ENCODE results near the gene HPCA. TPM values are rescaled to one million over a fixed set of nuclear protein-coding genes. Genes with fewer than 3 reads are reported as not detected.

Gene HPCA
- total RNA-seq, 2 donors from 2014 or later = not detected

DNA sequence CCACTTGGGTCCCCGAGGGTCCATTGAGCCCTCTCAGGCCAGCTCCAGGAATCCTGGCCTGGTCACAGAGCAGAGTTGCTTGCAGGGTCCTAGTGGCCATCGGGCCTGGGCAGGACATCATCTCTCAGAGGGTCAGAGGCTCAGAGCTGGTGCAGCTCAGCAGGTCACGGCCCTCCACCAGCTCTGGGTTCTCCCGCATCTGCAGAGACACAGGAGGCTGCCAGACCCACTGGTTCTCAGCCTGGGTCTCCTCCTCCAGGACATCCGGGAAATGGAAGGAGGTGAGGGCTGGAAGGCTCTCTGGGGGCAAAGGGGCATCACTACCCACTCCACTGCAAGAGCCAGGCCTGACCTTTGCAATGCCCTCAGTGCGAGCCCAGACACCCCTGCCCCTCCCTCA lies 8.4 kb downstream of the HPCA start:
- H3K4me3 ChIP-seq = no peak overlapping the region
- H3K9me3 ChIP-seq = no peaks in the 10 kb centered on the region
- DNase-seq (ENCODE audit: low spot score) (no peak), ATAC-seq (ENCODE audit: insufficient number of reproducible peaks, low FRiP score, low read depth) (no peak)
- H3K36me3 ChIP-seq = no peaks in the 10 kb centered on the region
- H3K27me3 ChIP-seq (replicated peaks; ENCODE audit: insufficient read depth) = no peaks in the 10 kb centered on the region
- peaks cover 0 to 14% of the 10 kb centered on the region in 2 donors for H3K4me1 ChIP-seq (ENCODE audit: control insufficient read depth in 1 of 2, low read depth in 2 of 2)
- H3K27ac ChIP-seq = no peak overlapping the region
- TF ChIP-seq, protein P1, sequence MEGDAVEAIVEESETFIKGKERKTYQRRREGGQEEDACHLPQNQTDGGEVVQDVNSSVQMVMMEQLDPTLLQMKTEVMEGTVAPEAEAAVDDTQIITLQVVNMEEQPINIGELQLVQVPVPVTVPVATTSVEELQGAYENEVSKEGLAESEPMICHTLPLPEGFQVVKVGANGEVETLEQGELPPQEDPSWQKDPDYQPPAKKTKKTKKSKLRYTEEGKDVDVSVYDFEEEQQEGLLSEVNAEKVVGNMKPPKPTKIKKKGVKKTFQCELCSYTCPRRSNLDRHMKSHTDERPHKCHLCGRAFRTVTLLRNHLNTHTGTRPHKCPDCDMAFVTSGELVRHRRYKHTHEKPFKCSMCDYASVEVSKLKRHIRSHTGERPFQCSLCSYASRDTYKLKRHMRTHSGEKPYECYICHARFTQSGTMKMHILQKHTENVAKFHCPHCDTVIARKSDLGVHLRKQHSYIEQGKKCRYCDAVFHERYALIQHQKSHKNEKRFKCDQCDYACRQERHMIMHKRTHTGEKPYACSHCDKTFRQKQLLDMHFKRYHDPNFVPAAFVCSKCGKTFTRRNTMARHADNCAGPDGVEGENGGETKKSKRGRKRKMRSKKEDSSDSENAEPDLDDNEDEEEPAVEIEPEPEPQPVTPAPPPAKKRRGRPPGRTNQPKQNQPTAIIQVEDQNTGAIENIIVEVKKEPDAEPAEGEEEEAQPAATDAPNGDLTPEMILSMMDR (IDR thresholded peaks at IDR 0.05) = no peak

DNA sequence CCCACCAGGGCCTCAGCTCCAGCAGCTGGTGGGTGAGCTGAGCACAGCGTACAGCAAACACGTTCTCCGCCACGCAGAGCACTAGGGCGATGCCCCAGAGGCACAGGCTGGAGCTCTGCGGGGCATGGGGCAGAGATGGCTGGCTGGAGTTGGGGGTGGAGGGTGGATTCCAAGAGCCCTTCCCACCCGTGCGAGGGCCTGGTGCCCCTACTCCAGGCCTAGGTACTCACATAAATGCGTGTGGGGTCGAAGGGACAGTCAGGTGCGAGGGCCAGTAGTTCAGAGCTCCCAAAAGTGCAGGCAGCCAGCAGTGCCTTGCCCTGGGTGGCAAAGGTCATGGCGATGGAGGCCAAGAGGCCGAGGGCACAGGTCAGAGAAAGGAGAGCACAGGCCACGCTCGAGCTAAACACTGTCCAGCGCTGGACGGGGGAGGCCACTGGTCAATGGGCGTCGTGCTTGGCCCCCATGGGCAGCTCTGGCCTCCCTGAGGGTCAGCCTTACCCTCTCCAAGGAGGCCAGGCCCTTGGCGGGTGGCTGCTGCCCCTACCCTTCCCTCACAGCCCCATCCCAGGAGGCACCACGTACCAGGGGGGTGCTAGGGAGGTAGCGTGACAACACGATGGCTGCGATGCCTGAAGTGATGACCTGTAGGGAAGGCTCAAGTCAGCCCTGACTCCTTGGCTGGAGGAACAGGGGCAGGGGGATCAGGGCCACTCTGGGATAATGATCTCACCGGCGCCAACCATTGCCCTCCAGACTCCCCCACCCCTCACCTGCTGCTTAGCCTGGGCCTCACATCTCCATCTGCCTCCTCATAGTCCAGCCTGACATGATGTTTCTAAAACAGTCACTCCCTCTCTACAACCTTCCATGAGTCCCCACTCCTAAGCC lies 9.3 kb downstream of the HPCA start:
- Histone ChIP-seq H3K27ac (no peak overlapping the region), H3K36me3 (no peaks in the 10 kb centered on the region), H3K27me3 (replicated peaks; ENCODE audit: insufficient read depth) (no peaks in the 10 kb centered on the region), H3K4me3 (no peak overlapping the region), H3K4me1 (ENCODE audit: control insufficient read depth in 1 of 2, low read depth in 2 of 2) (peaks cover under 1 to 16% of the 10 kb centered on the region in 2 donors), H3K9me3 (no peaks in the 10 kb centered on the region)
- TF ChIP-seq, protein P1 (IDR thresholded peaks at IDR 0.05) = no peak
- ATAC-seq (ENCODE audit: insufficient number of reproducible peaks, low FRiP score, low read depth) (no peak), DNase-seq (ENCODE audit: low spot score) (no peak)

DNA sequence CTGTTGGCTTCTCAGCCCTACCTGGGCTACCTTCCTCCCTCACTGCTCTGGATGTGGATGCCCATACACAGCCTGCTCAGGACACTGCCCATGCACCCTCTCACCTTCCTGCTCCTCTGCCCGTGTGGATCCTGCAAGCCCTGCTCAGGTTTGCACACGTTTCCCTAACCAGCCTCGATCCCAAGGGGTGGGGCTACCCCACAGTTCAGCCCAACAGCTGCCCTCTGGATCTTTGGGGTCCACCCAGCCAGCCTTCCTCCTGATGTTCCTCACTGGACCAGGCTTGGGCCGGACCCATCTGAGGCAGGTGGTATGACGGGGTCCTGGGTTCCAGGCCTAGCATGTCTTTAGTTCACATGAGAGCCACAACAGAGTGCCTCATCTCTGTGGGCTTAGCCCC lies 10.2 kb downstream of the HPCA start:
- Histone ChIP-seq H3K9me3 (no peaks in the 10 kb centered on the region), H3K4me3 (no peak overlapping the region), H3K4me1 (ENCODE audit: control insufficient read depth in 1 of 2, low read depth in 2 of 2) (peaks cover 3 to 22% of the 10 kb centered on the region in 2 donors), H3K27ac (no peak overlapping the region), H3K27me3 (replicated peaks; ENCODE audit: insufficient read depth) (no peaks in the 10 kb centered on the region), H3K36me3 (no peaks in the 10 kb centered on the region)
- DNase-seq (ENCODE audit: low spot score) = no peak
- TF ChIP-seq, protein P1 (IDR thresholded peaks at IDR 0.05) = no peak
- no peak for ATAC-seq (ENCODE audit: insufficient number of reproducible peaks, low FRiP score, low read depth)

DNA sequence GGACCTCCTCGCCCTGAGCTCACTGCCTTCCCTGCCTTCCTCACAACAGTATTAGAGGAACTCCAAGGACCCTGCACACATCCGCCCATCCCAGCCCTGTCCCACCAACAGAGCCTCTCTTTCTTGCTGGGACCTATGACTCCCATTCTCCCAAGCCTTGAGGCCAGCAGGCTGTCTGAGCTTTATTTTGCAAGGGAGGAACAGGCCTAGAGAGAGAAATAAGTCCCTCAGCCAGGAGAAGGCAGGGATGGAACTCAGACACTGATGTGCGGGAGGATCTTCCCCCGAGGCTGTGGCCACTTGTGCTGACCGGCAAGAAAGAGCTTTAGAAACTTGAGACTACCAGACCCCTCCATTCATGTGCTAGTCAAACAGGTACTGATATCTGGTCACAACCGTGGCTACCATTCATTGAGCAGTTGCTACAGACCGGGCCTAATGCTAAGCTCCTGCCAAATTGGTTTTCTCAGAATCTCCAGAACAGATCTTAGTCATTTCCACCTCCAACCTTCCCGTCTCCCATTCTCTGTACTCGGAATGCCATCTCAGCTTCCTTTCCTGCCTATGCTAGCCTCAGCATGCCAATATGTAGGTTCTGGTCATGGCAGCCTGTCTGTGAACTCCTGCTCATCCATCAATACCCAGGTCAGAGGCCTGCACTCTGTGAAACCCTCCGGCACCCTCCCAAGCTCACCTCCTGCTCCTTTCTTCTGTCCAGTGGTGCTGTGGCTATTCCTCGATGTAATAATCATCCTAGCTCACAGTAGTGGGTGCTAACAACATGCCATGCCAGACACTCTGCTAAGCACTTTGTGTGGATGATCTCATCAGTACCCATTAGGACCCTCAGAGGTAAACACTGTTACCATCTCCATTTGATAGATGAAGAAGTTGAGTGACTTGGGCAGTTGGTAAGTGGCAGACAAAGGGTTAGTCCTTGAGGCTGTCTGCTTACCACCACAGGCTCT lies 11.1 kb downstream of the HPCA start:
- no peak overlapping the region for H3K27ac ChIP-seq
- DNase-seq (ENCODE audit: low spot score) = no peak
- H3K36me3 ChIP-seq = no peaks in the 10 kb centered on the region
- no peaks in the 10 kb centered on the region for H3K9me3 ChIP-seq
- H3K4me1 ChIP-seq (ENCODE audit: control insufficient read depth in 1 of 2, low read depth in 2 of 2) = peaks cover 3 to 25% of the 10 kb centered on the region in 2 donors
- H3K27me3 ChIP-seq (replicated peaks; ENCODE audit: insufficient read depth) = no peaks in the 10 kb centered on the region
- no peak for ATAC-seq (ENCODE audit: insufficient number of reproducible peaks, low FRiP score, low read depth)
- TF ChIP-seq, protein P1 (IDR thresholded peaks at IDR 0.05) = no peak
- no peak overlapping the region for H3K4me3 ChIP-seq

DNA sequence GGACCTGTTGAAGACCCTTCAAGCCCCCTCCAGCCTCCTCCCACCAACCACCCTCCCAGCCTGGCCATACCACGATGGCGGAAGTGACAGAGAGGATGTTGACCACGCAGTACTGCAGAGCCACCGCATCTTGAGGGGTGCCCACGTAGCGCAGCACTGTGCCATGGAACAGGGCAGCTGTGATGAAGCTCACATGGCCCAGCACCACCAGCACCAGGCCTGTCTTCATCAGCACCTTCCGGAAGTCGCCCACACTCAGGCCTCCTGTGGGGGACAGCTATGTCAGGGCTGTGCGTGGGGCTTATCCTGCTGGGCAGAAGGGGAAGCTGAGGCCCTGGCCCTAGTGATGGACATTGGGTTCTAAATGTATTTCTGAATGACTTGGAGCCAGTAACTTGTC lies 11.8 kb downstream of the HPCA start:
- no peak overlapping the region for H3K27ac ChIP-seq
- TF ChIP-seq, protein P1 (IDR thresholded peaks at IDR 0.05) = no peak
- DNase-seq (ENCODE audit: low spot score) (no peak), ATAC-seq (ENCODE audit: insufficient number of reproducible peaks, low FRiP score, low read depth) (no peak)
- no peak overlapping the region for H3K4me3 ChIP-seq
- H3K27me3 ChIP-seq (replicated peaks; ENCODE audit: insufficient read depth) = no peaks in the 10 kb centered on the region
- H3K4me1 ChIP-seq (ENCODE audit: control insufficient read depth in 1 of 2, low read depth in 2 of 2) = peaks cover 3 to 21% of the 10 kb centered on the region in 2 donors
- no peaks in the 10 kb centered on the region for H3K9me3 ChIP-seq
- no peaks in the 10 kb centered on the region for H3K36me3 ChIP-seq

Data from thoracic aorta (tissue), 2 donors.